Esophagus squamous epithelium (tissue), 5 donors: ENCODE measurements around the gene ANKRD13B. TPM values are rescaled to one million over a fixed set of nuclear protein-coding genes. Genes with fewer than 3 reads are reported as not detected.

Experiments
- DNase-seq: peaks from one replicate; lab custom pipeline; 2025; lab: John Stamatoyannopoulos, UW
- H3K27ac ChIP-seq, 4 donors: fragments of 200-600 bp; sonication (generic); one replicate each; pipeline ENCODE4 v1.5.1; 2016 to 2019; ENCODE audit warnings: mild to moderate bottlenecking in 1 of 4
- H3K27me3 ChIP-seq, 4 donors: fragments of 200-600 bp; sonication (generic); 1 replicate in 3 of 4; 2 replicates in 1 of 4; pipeline versions ENCODE4 v1.5.1 to v1.6.0; 2017 to 2021; ENCODE audit warnings: antibody characterized with exemption in 1 of 4
- H3K36me3 ChIP-seq, 3 donors: fragments of 200-600 bp; sonication (generic); one replicate each; pipeline ENCODE4 v1.5.1; 2016 to 2019
- H3K4me1 ChIP-seq, 3 donors: fragments of 200-600 bp; sonication (generic); one replicate each; pipeline ENCODE4 v1.5.1; 2017 to 2019
- H3K4me3 ChIP-seq, 4 donors: fragments of 200-600 bp; sonication (generic); 1 replicate in 3 of 4; 2 replicates in 1 of 4; pipeline ENCODE4 v1.5.1; 2016 to 2019; ENCODE audit warnings: mild to moderate bottlenecking in 2 of 4, moderate library complexity in 1 of 4
- H3K9me3 ChIP-seq, 3 donors: fragments of 200-600 bp; sonication (generic); one replicate each; pipeline ENCODE4 v1.5.1; 2016 to 2019
- POLR2A ChIP-seq, 4 donors: fragments of 450-650 bp; IDR thresholded peaks; one replicate each; pipeline ENCODE4 v1.6.1; 2017; ENCODE audit warnings: antibody characterized with exemption in 4 of 4, mild to moderate bottlenecking in 4 of 4, moderate library complexity in 3 of 4
- WGBS, 2 donors: methylation state at CpG; one replicate each; pipeline ENCODE4 v1.1.5; 2018; 5-methylcytosine and 5-hydroxymethylcytosine counted together
- intact Hi-C: fragments of 100-400 bp; cut with DNase I; formaldehyde crosslinking; loops from one replicate; pipeline ENCODE4 v1.15.0; 2022
- total RNA-seq, 4 donors: library from RNA; depleted of rRNA; stranded (reverse); fragments of >200 nt; gene quantifications; one replicate each; pipeline ENCODE4 v1.1.0, GENCODE V29; 2016
- TF ChIP-seq, protein P1 (sequence below), 6 experiments: fragments of 450-650 bp in 4 of 6; fragments of 200-600 bp in 2 of 6; sonication (generic) in 2 of 6; IDR thresholded peaks; one replicate each; pipeline ENCODE4 v1.5.1; 2016 to 2019; ENCODE audit warnings: antibody characterized with exemption in 6 of 6, mild to moderate bottlenecking in 4 of 6, moderate library complexity in 4 of 6
- donor health status: DM: yes; HTN: yes; CAD: no.

The ANKRD13B gene
- total RNA-seq, 4 donors from 2014 or later, result 3.3 to 18.7 (median 10.2) TPM

DNA sequence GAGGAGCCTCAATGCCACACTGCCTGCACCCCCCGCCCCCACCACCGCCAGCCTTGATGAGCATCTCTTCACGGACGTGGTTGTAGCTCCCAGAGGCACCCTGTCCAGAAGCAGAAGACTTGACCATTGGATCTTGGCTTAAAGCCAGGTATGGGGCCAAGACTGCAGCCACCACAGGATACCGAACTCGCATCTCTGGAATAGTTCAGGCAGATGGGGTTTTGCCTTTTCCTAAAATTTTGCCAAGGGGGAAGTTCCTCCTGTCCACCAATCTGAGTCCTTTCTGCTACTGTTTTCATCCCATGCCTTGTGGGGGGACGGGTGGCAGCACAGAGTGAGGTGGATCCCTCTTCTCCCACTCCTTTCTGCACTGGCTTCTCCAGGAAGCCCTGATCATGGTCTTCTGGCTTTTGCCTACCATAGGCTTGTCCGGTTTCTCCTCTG is 28.8 kb downstream of the ANKRD13B start:
- Histone ChIP-seq H3K27ac (peak overlapping the region; percentile 22 to 83 (median 83)), H3K4me1 (peaks cover 24 to 95% (median 25%) of the 10 kb centered on the region in 3 donors), H3K9me3 (no peaks in the 10 kb centered on the region), H3K4me3 (peak overlapping the region; percentile 36 to 82 (median 66)), H3K36me3 (no peaks in the 10 kb centered on the region), H3K27me3 (peaks cover 0 to 27% (median 0%) of the 10 kb centered on the region in 4 donors)
- intact Hi-C loops, result no loop called here
- WGBS, 2 donors, result 65 to 72% methylated on average over 2 to 7 of the region's 8 CpGs
- no peak for DNase-seq
- no peak for TF ChIP-seq POLR2A (IDR thresholded peaks at IDR 0.05)
- TF ChIP-seq, protein P1, sequence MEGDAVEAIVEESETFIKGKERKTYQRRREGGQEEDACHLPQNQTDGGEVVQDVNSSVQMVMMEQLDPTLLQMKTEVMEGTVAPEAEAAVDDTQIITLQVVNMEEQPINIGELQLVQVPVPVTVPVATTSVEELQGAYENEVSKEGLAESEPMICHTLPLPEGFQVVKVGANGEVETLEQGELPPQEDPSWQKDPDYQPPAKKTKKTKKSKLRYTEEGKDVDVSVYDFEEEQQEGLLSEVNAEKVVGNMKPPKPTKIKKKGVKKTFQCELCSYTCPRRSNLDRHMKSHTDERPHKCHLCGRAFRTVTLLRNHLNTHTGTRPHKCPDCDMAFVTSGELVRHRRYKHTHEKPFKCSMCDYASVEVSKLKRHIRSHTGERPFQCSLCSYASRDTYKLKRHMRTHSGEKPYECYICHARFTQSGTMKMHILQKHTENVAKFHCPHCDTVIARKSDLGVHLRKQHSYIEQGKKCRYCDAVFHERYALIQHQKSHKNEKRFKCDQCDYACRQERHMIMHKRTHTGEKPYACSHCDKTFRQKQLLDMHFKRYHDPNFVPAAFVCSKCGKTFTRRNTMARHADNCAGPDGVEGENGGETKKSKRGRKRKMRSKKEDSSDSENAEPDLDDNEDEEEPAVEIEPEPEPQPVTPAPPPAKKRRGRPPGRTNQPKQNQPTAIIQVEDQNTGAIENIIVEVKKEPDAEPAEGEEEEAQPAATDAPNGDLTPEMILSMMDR (IDR thresholded peaks at IDR 0.05), result no peak

- intact Hi-C loops, result no loop called here
- Histone ChIP-seq H3K27ac (peak within 1 kb of the TSS; percentile 22 to 83 (median 83)), H3K4me1 (peaks cover 16 to 95% (median 17%) of the 10 kb centered on the region in 3 donors), H3K9me3 (no peaks in the 10 kb centered on the region), H3K27me3 (peaks cover 0 to 21% (median 0%) of the 10 kb centered on the region in 4 donors), H3K4me3 (peak within 1 kb of the TSS; percentile 36 to 82 (median 66)), H3K36me3 (no peaks in the 10 kb centered on the region)
- WGBS, 2 donors, result 9 to 34% methylated on average over 7 to 12 of the region's 77 CpGs
- DNase-seq, result no peak
- TF ChIP-seq, protein P1 (IDR thresholded peaks at IDR 0.05), result no peak
- peak in 2 of 4 donors; percentile 39 to 53 for TF ChIP-seq POLR2A (IDR thresholded peaks at IDR 0.05)
Observed at GRCh38 chr17:29622337-29623282, 29.7 kb downstream of the ANKRD13B start, which contains the start of gene CORO6. TSS of gene CORO6 (minus strand) at chr17:29622912. CDS start at chr17:29621421, 1,491 bp downstream.

- Histone ChIP-seq H3K4me3 (peak overlapping the region in 2 of 4 donors; percentile 69 to 82), H3K27me3 (peaks cover 0 to 21% (median 0%) of the 10 kb centered on the region in 4 donors), H3K27ac (peak overlapping the region in 3 of 4 donors; percentile 83), H3K9me3 (no peaks in the 10 kb centered on the region), H3K4me1 (peaks cover 11 to 95% (median 12%) of the 10 kb centered on the region in 3 donors), H3K36me3 (no peaks in the 10 kb centered on the region)
- TF ChIP-seq, protein P1 (IDR thresholded peaks at IDR 0.05), result no peak
- TF ChIP-seq POLR2A (IDR thresholded peaks at IDR 0.05), result no peak
- intact Hi-C loops, result no loop called here
- DNase-seq, result no peak
- WGBS, 2 donors, result 51 to 65% methylated on average over 4 of the region's 4 CpGs
Observed at GRCh38 chr17:29623283-29623647, 30.3 kb downstream of the ANKRD13B start.

DNA sequence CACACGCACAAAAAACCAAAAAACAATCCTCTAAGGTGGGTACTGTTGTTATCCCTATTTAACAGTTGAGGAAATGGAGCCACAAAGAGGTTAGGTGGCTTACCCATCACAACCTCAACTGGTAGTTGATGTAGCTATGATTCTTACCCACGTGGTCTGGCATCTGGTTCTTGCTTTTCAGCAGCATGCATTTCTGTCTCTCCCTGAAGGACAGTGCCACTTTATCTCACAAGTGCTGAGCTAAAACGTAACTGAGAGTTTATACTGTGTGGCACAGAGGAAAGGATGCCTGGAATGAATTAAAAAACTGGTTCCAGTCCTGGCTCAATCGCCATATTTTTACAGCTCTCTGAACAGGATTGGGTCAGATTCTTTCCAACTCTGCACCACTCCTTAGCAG is 31.7 kb downstream of the ANKRD13B start:
- Histone ChIP-seq H3K27me3 (peaks cover 0 to 9% (median 0%) of the 10 kb centered on the region in 4 donors), H3K4me1 (peaks cover 7 to 90% (median 12%) of the 10 kb centered on the region in 3 donors), H3K36me3 (peaks cover 0 to 8% (median 0%) of the 10 kb centered on the region in 3 donors), H3K9me3 (no peaks in the 10 kb centered on the region), H3K4me3 (no peak overlapping the region), H3K27ac (no peak overlapping the region)
- intact Hi-C loops, result no loop called here
- no peak for DNase-seq
- TF ChIP-seq, protein P1 (IDR thresholded peaks at IDR 0.05), result no peak
- TF ChIP-seq POLR2A (IDR thresholded peaks at IDR 0.05), result no peak
- WGBS, 2 donors, result 65 to 79% methylated on average over 4 of the region's 4 CpGs
